ENCODE data around the gene FADS2.

DNA sequence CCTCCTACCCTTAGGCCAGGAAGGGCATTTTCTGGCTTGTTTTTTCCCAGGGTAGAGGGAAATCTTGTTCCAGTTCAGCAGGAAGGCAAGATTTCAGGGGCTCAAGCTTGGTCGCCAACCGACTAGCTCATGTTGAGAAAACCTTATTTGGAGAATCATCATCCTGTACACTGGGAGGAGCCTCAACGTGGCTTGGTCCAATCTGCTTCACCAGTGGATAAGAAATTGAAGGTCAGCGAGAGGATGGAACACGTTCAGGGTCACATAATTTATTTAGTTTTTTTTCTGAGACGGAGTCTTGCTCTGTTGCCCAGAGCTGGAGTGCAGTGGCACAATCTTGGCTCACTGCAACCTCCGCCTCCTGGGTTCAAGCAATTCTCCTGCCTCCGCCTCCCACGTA lies 20.5 kb downstream of the FADS2 start:
- TF ChIP-seq, protein P1, sequence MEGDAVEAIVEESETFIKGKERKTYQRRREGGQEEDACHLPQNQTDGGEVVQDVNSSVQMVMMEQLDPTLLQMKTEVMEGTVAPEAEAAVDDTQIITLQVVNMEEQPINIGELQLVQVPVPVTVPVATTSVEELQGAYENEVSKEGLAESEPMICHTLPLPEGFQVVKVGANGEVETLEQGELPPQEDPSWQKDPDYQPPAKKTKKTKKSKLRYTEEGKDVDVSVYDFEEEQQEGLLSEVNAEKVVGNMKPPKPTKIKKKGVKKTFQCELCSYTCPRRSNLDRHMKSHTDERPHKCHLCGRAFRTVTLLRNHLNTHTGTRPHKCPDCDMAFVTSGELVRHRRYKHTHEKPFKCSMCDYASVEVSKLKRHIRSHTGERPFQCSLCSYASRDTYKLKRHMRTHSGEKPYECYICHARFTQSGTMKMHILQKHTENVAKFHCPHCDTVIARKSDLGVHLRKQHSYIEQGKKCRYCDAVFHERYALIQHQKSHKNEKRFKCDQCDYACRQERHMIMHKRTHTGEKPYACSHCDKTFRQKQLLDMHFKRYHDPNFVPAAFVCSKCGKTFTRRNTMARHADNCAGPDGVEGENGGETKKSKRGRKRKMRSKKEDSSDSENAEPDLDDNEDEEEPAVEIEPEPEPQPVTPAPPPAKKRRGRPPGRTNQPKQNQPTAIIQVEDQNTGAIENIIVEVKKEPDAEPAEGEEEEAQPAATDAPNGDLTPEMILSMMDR (IDR thresholded peaks at IDR 0.05), result no peak
- no peak for TF ChIP-seq POLR2AphosphoS5 (IDR thresholded peaks at IDR 0.05)
- TF ChIP-seq EP300 (IDR thresholded peaks at IDR 0.05), result no peak
